Activated T-cell treated with anti-CD3 and anti-CD28 coated beads for 48 hours (primary cell): ENCODE results near the gene BCL2A1.
A peak's percentile ranks its signal among the peaks of the same experiment; 100 is the strongest.
"Not testable (repeated sequence)": the region's sequence is repeated elsewhere in the genome, so short reads cannot be mapped to it uniquely, and the experiment has no call there.

Source experiments
- DNase-seq: peaks from one replicate; pipeline ENCODE4 v3.0.0-alpha.2; 2020; ENCODE audit warnings: low read depth

The BCL2A1 gene

DNA sequence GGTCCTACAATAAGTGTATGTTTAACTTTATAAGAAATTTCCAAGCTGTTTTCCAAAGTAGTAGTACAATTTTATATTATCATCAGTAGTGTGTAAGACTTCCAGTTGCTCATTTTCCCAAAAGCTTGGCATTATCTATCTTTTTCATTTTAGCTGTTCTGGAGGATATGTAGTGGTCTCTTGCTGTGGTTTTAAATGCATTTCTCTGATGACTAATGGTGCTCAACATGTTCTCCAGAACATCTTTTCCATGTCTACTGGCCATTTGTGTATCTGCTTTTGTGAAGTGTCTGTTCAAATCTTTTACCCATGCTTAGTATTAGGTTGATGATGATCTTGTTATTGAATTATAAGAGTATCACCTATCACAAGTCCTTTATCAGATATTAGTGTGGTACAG lies 13.3 kb downstream of the BCL2A1 start:
- no peak for DNase-seq

DNA sequence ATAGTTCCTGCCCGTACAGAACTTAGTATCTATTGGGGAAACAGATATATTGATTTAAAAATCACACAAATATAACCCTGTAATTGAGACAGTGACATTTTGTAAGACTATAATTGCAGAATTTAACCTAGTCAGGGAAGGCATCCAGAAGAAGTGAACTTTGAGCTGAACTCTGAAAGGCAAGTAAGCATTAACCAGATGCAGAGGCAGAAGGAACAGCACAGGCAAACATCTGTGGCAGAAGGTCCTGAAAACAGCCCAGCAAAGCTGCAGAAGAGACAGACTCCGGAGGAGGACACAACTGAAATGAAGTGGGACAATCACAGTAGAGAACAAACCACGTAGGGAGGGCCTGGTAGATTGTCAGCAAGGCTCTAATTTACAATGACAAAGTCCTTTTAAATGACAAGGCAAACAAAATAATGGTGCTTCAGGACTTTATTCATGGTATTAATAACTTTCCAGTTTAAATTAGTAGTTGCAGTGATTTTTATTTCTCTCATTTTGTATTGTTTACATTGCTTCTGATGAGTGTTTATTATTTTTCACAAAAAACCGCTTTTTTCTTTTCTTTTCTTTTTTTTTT lies 14.5 kb downstream of the BCL2A1 start:
- DNase-seq, result no peak

DNA sequence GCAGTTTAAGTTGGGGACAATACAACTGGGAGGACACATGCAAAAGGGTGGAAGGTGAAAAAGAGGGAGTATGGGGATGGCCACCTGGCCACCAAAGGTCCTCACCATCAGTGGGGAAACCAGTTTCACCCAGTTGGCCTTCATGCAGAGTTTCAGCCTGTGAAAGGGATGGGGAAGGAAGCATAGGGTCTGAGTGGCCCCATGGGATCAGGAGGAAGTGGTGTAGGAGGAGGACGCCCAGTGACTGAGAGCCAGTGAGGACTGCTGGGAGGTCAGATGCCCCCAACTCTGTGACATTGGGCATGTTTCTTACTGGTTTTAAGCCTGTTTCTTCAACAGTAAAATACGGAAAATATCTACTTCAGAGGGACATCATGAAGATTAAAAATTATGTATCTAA lies 16.3 kb downstream of the BCL2A1 start:
- no peak for DNase-seq

DNA sequence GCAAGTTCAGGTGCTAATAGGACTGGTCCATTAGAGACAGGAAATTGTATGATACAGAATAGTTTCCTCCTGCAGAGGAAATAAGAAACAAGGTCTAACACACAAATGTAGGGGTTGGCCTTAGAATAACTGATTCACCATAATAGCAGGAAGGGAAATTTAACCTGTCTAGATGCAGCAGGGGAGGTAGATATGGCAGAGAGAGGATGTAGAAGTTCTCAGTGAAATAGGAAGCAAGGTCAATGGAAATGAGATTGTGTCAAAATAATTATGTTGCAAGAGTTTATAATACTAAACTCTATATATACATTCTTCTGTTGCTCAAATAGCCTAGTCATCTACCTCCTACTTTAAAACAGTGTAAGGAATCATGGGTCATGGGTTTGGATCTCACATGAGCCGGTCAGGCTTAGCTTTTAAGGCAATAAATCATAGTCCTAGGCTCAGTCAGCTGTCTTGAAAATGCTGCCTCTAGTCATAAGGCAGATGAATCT lies 17.0 kb downstream of the BCL2A1 start:
- no peak for DNase-seq

DNA sequence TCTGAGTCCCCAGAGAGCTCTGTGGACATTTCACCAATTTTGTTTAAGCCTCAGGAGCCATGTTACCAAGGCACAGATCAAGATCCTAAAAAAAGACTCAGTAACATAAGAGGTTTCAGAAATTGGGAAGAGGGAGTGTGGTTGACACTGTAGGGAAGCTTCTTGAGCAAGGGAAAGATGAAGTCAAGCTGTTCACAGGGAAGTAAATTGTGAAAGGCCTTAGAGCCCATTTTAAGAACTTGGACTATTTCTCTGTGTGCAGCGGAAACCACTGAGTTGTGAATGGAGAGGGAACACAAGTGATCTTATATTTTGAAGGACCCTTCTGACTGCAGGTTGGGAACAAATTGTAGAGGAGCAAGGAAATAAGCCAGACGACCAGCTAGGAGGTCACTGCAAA lies 18.7 kb downstream of the BCL2A1 start:
- DNase-seq, result no peak

DNA sequence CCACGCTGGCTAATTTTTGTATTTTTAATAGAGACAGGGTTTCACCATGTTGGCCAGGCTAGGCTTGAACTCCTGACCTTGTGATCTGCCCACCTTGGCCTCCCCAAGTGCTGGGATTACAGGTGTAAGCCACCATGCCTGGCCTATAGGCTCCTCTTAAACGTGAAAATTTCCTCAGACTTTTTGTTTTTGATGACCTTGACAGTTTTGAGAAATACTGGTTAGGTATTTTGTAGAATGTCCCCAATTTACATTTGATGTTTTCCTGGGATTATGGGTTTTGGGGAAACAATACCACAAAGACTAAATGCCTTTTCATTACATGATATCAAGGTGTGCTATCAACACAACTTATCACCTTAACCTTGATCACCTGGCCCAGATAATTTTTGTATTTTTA lies 20.7 kb downstream of the BCL2A1 start:
- no peak for DNase-seq

DNA sequence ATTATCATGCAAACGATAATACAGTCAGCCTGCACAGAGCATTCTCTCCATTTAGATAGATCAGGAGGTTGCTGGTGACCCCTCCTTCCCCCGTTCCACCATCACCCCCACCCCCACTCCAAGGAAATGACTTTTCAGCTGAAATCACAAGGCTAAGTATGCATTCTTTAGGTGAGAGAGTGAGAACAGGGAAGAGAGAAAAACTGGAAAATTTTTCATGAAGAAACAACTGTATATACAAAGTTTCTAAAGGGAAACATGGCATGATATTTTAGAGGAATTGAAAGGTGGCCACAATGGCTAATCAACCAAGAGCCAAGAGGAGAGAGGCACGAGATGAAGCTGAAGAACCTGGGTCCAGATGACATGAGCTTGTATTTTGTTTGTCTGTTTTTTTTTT lies 22.2 kb downstream of the BCL2A1 start:
- DNase-seq, result no peak

DNA sequence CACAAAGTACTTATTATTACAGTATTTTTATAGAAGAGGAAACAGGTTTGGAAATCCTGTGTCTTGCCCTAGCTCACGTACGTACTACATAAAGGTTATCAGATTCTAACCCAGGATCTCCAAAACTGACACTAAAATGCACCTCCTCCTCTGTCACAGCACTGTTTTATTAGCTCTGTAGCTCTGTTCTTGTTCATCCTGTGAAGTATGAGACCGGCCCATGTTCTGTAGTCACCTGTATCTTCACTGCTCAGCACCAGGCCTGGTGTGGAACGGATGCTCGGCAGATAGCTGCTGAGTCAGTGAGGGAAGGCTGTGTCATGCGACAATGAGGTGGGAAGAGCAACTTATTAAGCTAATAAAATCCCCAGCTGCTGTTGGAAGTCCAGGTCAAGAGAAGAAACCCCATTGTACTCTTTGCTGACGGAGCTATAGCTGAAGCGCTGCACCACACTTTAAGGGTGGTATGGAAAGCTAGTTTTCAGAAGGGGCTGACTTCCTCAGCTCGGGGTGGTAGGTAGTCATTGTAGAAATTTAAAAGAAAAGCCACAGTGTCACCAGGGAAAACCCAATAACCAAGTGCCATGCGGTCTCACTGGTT lies 22.8 kb downstream of the BCL2A1 start:
- DNase-seq, result no peak

DNA sequence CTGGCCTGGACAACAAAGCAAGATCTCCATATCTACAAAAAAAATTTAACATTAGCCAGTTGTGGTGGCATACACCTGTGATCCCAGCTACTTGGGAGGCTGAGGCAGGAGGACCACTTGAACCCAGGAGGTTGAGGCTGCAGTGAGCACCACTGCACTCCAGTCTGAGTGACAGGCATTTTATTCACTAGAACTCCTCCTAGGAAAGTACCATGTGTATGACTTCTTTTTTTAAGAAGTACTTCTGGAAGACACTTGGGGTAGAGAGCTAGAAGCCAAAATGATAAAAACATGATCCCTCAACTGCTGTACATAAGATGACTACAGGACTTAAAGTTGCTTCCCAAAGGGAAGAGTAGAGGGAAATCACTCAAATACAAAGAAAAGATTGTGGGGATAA lies 24.0 kb downstream of the BCL2A1 start:
- DNase-seq, result no peak

DNA sequence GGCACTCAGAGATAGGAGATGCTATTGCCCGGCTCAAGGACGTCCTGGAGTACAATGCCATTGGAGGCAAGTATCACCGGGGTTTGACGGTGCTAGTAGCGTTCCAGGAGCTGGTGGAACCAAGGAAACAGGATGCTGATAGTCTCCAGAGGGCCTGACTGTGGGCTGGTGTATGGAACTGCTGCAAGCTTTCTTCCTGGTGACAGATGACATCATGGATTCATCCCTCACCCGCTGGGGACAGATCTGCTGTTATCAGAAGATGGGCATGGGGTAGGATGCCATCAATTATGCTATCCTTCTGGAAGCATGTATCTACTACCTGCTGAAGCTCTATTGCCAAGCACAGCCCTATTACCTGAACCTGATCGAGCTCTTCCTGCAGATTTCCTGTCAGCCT lies 26.4 kb downstream of the BCL2A1 start:
- DNase-seq, result no peak

DNA sequence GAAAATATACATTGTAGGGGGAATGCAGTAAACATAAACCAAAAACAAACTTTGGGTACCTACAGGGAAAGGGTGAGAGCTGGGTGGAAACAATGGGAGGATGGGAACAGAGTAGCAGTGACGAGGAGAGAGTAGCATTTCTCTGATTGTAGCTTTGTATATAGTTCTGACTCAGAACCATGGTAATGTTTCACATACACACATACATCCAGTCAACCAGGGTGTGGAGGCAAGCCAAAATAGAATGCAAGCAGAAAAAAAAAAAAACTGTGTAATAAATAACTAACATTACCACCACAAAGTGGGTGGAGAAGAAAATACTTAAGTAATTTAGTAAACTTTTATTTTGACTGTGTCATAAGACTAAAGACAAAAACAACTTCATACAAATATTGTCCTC lies 27.2 kb downstream of the BCL2A1 start:
- no peak for DNase-seq

DNA sequence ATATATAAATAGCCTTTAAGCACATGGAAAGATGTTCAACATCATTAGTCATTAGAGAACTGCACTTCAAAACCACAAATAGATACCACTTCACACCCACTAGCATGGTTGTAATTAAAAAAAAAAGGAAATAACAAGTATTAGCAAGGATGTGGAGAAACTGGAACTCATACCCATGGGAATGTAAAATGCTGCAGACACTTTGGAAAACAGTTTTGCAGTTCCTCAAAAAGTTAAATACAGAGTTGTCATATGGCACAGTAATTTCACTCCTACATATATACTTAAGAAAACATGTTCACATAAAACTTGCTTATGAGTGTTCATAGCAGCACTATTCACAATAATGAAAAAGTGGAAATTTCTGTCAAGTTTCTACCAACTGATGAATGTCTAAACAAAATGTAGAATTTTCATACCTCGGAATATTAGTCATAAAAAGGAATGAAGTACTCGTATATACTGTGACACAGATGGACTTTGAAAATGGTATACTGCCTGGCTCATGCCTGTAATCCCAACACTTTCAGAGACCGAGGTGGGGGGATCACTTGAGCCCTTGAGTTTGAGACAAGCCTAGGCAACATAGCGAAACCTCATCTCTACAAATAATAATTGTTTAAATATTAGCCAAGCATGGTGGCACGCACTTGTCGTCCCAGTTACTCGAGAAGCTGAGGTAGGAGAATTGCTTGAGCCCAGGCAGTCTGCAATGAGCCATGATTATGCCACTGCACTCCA lies 28.1 kb downstream of the BCL2A1 start:
- DNase-seq, result no peak

DNA sequence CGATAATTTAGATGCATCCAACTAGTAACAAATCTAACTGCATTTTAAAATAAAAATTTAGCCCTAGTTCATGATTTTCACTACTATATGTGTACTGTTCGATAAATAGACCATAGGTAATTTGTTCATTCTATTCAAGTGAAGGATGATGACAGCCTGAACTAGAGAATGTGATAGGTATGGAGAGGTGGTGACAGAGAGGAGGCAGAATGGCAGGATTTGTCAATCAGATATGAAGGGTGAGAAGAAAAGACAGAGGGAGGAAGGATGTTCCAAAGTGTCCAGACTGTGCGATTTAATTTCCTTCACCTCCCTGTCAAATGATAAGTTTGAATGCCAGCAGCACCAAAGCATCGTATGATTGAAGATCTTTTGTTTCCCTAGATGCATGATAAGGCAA lies 31.6 kb downstream of the BCL2A1 start:
- DNase-seq, result no peak

DNA sequence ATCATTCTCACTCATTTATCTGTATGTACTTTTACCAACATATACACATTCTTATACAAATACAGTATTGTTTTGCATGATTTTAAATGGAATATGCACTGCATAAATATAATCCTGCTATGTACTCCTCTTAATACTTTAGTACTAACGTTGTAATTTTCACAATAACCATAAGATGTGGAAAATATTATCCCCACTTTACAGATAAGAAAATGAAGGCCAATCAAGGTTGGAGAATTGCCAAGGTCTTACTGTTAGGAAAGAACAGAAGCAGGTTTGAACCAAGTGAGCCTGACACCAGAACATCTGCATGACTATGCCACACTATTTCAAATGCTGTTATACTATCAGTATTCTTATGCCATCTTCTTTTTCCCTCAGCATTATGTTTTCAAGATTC lies 32.9 kb downstream of the BCL2A1 start:
- no peak for DNase-seq

DNA sequence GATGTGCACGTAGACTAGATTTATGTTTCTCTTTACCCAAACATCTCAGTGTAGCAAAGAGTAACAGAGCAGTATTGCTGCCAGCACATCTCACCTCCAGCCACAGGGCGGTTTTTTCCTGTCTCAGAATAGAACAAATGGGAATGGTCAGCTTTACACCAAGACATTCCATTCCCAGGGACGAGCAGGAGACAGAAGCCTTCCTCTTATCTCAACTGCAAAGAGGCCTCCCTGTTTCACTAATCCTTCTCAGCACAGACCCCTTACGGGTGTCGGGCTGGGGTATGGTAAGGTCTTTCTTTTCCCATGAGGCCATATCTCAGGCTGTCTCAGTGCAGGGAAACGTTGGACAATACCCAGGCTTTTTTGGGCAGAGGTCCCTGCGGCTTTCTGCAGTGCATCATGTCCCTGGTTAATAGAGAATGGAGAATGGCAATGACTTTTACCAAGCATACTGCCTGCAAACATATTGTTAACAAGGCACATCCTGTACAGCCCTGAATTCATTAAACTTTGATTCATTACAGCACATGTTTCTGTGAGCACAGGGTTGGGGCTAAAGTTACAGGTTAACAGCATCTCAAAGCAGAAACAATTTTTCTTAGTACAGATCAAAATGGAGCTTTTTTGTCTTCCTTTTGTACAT lies 35.3 kb downstream of the BCL2A1 start:
- DNase-seq, result not testable (repeated sequence)

DNA sequence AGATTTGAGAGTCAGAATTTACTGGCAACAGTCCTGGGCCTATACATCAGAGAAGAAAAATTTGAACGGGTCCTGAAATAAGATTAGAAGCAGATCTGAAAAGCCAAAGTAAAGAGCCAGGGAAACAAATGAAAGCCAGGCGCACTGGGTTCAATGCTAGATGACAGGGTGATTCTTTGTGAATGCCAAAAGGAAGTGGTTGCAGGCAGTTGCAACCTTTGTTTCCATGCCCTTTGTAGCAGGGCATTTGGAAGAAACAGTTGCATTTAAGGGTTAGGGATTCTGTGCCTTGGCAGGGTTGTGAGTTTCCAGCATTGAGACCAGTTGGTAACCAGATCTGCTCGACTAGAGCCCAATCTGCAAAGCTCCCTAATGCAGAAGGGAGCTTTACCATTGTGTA lies 37.8 kb downstream of the BCL2A1 start:
- no peak for DNase-seq

DNA sequence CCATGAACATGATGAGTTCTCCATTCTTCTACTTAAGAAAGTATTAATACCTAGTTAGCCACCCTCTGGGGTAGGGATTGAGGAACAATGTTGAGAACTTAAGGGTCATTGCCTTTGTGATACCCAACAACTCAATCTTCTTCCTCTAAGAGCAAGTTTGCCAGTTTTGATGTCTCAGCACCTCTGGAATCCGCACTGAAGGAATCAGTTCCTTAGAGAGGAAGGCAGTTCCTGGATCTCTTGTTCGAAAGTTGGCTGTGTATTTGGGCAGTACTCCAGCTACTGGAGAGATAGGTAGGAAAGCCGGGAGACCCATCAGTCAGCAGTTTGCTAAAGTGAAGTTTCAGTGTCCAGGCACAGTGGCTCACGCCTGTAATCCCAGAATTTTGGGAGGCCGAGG lies 38.5 kb downstream of the BCL2A1 start:
- no peak for DNase-seq

DNA sequence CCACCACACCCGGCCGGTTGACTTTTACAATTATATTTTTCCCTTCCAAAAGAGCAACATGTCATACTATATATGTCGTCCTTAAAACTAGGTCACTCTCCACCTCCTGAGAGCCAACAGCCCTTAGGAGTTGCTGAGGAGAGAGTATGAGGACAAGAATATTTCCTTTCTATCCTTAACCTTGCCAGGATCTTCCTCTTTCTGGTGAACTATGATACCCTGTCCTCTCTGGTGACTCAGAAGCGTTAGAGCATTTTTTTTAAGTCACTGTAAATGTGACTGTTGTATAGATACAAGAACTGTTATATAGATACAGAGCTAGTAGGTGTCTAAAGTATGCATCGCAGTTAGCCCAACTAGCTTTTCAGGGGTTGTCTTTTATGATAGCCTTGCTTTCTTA lies 40.5 kb downstream of the BCL2A1 start:
- no peak for DNase-seq

DNA sequence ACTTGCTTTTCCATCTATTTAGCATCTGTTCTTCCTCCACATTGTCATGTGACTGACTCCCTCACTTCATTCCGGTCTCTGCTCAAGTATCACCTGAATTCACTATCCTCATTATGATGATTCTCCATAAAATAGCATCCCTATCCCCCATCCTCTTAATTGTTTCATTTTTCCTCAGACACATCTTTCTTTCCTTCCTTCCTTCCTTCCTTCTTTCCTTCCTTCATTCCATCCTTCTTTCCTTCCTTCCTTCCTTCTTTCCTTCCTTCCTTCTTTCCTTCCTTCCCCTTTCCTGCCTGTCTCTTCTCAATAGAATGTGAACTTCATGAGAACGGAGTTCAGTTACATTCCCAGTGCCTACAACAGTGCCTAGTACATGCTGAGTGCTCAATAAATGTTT lies 41.6 kb downstream of the BCL2A1 start:
- no peak for DNase-seq

DNA sequence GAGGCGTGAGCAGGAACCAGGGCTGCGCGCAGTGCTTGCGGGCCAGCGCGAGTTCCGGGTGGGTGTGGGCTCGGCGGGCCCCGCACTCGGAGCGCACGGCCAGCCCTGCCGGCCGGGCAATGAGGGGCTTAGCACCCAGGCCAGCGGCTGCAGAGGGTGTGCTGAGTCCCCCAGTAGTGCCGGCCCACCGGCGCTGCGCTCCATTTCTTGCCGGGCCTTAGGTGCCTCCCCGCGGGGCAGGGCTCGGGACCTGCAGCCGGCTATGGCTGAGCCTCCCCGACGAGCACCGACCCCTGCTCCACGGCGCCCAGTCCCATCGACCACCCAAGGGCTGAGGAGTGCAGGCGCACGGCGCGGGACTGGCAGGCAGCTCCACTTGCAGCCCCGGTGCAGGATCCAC lies 44.9 kb downstream of the BCL2A1 start:
- not testable (repeated sequence) for DNase-seq

DNA sequence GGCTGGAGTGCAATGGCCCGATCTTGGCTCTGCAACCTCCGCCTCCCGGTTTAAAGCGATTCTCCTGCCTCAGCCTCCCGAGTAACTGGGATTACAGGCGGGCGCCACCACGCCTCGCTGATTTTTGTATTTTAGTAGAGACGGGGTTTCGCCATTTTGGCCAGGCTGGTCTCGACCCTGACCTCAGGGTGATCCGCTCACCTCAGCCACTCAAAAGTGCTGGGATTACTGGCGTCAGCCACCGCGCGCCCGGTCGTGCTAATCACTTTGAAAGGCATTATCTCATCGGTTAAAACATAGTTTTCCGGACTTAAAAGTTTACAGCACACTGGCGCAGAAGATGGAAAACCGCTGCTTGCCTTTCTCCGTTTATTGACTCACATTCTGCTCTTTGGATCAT lies 46.6 kb downstream of the BCL2A1 start:
- no peak for DNase-seq

DNA sequence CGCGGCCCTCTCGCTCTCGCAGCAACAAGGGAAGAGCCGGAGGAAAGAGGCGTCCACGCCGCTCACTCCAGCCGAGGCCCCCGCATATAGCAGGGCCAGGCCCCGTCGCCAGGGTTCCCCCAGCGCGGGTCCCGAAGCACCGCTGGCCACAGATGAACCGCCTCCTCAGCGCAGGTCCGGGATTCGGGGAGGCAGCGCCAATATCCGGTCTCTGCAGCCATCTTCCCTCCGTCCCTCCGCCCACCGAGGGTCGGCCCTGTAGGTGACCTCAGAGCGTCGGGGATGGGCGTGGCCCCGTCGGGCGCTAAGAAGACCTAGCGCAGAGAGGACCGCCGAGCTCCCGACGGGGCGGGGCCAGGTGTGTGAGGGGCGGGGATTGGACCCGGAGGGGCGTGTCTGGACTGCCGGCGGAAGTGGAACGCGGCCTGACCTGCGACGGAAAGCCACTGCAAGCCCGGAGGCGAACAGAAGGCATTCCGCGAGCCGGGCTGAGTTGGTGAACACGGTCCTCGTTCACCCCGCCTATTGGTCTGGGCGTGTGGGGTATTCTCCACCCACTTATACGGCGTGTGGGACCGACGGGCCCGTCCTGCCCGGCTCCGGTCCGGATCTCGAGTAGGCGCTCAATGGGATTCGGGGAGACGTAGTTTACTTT lies 47.4 kb downstream of the BCL2A1 start:
- peak; percentile 100 for DNase-seq

DNA sequence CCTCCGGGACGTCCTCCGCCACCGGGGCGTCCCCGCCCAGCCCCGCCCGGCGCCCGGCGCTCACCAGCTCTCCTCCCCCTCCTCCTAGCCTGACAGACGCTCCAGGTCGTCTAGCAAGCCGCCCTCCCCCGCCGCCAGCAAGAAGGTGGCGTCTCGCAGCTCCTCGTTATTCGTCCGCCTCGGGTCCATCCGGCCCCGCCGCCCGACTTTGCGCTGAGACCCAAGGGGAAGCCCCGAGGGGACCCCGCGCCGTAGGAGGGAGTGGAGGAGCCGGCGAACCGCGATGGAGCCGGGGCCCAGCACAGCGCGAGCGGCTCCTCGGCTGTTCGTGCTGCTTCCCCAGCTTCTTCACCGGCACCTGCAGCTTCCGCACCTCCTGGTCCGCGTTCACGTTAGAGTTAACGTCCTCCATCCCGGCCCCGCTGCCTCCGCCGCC lies 47.9 kb downstream of the BCL2A1 start:
- DNase-seq, result peak; percentile 60
